Activated T-cell treated with anti-CD3 and anti-CD28 coated beads for 4 hours (primary cell): ENCODE measurements around the gene DYNC1H1.

ENCODE experiments used
- DNase-seq: peaks from one replicate; pipeline ENCODE4 v3.0.0-alpha.2; 2020

DYNC1H1 gene

DNA sequence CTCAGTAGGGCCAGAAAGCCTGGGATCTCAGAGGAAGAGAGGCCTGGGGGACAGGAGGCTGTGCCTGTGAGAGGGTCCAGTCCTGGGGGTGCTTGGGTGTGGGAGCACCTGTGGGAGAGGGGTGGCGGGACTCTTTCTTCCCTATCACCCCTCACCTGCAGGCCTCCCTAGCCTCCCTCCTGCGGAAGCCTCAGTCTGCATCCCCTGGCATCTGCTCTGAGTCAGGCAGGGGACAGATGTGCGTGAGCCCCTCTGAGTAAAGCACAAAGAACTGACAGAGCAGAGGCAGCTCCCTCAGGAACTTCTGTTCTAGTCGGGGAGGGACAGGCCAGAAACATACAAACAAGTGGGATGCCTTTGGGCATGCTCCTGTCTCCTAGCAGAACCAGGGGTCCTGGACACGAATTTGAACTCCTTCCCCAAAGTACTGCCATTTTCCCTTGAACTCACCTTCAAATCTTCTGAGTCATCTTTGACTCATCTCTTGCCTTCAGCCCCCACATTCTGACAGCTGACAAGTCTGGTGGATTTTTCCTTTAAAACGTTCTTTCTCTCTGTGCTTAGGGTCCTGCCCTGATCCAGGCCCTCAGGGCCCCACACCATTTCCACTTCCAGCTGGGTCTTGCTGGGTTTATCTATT is 131.0 kb downstream of the DYNC1H1 start:
- DNase-seq: no peak

DNA sequence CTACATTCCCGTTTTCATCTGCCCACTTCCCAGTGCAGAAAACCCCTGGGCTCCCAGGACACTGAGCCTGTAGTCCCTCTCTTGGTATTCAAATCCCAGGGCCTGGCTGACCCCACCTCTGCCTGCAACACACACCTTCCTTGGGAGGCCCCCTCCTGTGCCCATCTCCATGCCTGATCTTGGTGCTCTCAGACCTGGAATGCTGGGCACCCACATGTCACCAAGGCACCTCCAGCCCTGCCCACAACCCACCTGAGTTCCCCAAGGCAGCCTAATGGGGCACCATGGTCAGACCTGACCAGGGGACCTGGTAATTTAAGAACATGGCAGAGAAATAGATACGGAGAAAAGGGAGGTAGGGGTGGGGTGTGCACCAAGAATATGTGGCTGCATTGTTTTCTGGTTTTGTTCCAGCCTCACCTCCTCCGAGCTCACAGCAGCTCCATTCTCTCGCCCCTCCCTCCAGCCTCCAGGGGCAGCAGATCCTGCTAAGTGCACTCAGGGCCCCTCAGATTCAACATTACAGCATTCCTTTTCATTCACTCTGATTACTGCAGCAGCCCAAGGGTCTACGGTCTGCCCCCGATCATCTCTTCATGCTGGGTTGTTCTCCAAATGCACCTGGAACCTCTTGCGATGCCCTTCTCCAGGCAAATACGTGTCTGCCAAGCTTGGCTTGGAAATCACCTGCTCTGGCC is 131.6 kb downstream of the DYNC1H1 start:
- DNase-seq: no peak

DNA sequence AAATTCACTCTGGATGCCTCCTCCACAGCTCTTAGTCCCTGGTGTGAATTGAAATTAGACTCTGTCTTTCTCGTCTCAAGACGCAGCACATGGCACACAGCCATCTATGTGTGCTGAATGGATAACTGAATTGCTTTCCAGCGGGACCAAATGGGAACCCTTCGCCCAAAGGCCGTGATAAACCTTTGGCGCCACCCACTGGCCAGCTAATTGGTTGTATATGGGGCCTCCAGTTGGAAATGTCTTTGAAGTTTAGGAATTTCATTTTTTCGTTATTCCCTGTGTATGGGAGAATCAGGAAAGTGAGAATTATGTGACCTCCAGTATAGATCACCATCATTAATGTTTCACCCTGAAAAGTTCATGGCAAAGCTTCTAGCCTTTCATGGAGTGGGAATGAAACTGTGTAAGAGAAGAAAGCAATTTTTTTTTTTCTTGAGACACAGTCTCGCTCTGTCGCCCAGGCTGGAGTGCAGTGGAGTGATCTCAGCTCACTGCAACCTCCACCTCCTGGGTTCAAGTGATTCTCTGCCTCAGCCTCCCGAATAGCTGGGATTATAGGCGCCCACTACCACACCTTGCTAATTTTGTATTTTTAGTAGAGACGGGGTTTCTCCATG is 132.3 kb downstream of the DYNC1H1 start:
- peak; percentile 66 for DNase-seq

DNA sequence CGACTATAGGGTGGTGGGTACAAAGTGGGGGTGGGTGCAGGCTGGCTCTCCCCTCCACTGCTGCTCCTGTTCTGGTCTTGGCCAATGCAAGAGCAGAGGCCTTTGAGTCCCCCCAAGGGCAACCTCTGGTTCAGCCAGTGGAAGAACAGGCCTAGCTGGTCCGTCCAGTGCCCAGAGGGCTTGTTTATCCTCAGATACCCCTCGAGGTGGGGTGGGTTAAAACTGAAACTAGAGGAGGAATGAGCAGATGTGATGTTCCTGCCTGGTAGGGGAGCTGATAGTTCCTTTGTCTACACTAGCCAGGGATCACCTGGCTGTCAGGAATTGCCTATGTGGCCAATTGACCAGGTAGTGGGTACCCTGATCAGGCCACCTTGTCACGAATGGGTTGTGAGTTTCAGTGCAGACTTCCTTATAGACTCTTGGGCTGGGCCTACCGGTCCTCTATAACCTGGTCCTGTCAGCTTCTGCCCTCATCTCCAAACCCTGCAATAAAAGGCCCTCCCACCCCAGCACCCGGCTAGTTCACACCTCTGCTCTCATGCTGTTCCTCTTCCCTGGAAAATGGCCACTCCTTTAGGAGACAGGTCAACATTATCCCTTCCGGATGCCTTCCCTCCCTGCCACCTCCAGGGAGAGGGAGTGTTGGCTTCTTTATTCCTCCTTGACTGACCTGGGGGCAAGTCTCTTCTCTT is 133.2 kb downstream of the DYNC1H1 start:
- DNase-seq: no peak

DNA sequence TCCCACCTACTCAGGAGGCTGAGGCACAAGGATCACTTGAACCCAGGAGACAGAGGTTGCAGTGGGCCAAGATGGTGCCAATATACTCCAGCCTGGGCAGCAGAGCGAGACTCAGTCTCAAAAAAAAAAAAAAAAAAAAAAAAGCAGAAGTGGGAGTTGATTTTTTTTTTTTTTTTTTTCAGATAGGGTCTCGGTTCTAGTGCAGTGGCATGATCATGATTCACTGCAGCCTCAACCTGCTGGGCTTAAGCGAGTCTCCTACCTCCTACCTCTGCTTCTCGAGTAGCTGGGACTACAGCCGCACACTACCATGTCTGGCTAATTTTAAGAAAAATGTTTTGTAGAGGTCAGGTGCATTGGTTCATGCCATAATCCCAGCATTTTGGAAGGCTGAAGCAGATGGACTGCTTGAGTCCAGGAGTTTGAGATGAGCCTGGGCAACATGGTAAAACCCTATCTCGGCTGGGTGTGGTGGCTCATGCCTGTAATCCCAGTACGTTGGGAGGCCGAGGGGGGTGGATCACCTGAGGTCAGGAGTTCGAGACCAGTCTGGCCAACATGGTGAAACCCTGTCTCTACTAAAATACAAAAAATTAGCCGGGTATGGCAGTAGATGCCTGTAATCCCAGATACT is 138.8 kb downstream of the DYNC1H1 start:
- DNase-seq: no peak

DNA sequence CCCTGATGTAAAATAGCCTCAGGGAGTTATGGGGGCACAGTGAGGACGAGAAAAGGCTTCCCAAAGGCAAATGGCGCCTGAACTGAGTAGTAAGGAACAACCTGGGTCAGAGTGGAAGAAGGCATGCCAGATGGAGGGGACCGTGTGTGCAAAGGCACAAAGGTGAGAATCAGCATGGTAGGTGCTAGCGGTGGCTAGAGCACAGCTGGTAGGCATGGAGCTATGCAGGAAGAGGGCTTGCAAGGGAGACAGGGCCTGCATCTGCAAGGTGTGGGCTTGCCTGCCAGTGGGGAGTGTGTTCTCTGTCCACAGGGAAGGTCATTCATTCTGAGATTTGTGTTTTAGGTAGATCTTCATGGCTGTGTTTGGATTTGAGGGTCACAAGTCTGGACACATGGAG is 141.0 kb downstream of the DYNC1H1 start:
- DNase-seq: no peak
